Spleen (tissue), 11 donors: ENCODE results near the gene PCSK6. TPM values are rescaled to one million over a fixed set of nuclear protein-coding genes. Genes with fewer than 3 reads are reported as not detected.
A peak's percentile ranks its signal among the peaks of the same experiment; 100 is the strongest.

Experiments used
- DNase-seq: peaks from one replicate; pipeline ENCODE4 v3.0.0-alpha.2; 2020
- H3K27ac ChIP-seq, 8 donors: fragments of 200-600 bp; sonication (generic) in 7 of 8; 1 replicate in 4 of 8; 2 replicates in 4 of 8; pipeline versions ENCODE4 v1.5.0 to v1.8.0; 2016 to 2021; ENCODE audit warnings: inconsistent platforms in 4 of 8, mild to moderate bottlenecking in 4 of 8, moderate library complexity in 1 of 8
- H3K27me3 ChIP-seq, 7 donors: fragments of 200-600 bp; sonication (generic) in 6 of 7; replicated peaks in 1 of 7; 1 replicate in 4 of 7; 2 replicates in 3 of 7; pipeline versions ENCODE4 v1.5.0 to v1.8.0; 2016 to 2021; ENCODE audit warnings: inconsistent platforms in 3 of 7, mild to moderate bottlenecking in 1 of 7
- H3K36me3 ChIP-seq, 6 donors: fragments of 200-600 bp; sonication (generic) in 5 of 6; 1 replicate in 4 of 6; 2 replicates in 2 of 6; pipeline versions ENCODE4 v1.5.0 to v1.8.0; 2016 to 2021; ENCODE audit warnings: inconsistent platforms in 2 of 6
- H3K4me1 ChIP-seq, 6 donors: fragments of 200-600 bp; sonication (generic) in 5 of 6; 1 replicate in 3 of 6; 2 replicates in 3 of 6; pipeline versions ENCODE4 v1.5.0 to v1.8.0; 2016 to 2021; ENCODE audit warnings: inconsistent platforms in 3 of 6
- H3K4me3 ChIP-seq, 8 donors: fragments of 200-600 bp; sonication (generic) in 7 of 8; 1 replicate in 4 of 8; 2 replicates in 4 of 8; pipeline versions ENCODE4 v1.5.0 to v1.8.0; 2016 to 2021; ENCODE audit warnings: inconsistent platforms in 4 of 8, mild to moderate bottlenecking in 4 of 8, moderate library complexity in 2 of 8
- H3K9me3 ChIP-seq, 8 donors: fragments of 200-600 bp; sonication (generic) in 7 of 8; 1 replicate in 4 of 8; 2 replicates in 4 of 8; pipeline versions ENCODE4 v1.5.0 to v1.8.0; 2016 to 2021; ENCODE audit warnings: inconsistent platforms in 4 of 8
- POLR2A ChIP-seq, 3 donors: fragments of 450-650 bp; IDR thresholded peaks; one replicate each; pipeline ENCODE4 v1.5.1; 2017; ENCODE audit warnings: antibody characterized with exemption in 3 of 3, mild to moderate bottlenecking in 1 of 3
- POLR2AphosphoS5 ChIP-seq, 3 donors: sonication (generic); formaldehyde crosslinking; IDR thresholded peaks; one replicate each; pipeline ENCODE4 v1.5.1; 2017; ENCODE audit warnings: antibody characterized with exemption in 3 of 3
- WGBS, 5 donors: extraction: QIAGEN DNeasy Blood & Tissue Kit in 3 of 5; methylation state at CpG; one replicate each; pipeline versions ENCODE4 v1.1.5 to v1.1.7; 2013 to 2018; 5-methylcytosine and 5-hydroxymethylcytosine counted together
- intact Hi-C: fragments of 100-400 bp; cut with DNase I; formaldehyde crosslinking; loops from one replicate; pipeline ENCODE4 v1.15.0; 2023; ENCODE audit warnings: low total_unique reads
- polyA plus RNA-seq, 3 donors: library from polyadenylated mRNA; stranded (reverse); fragments of 200-250 nt; gene quantifications; one replicate each; pipeline ENCODE4 v1.2.1, GENCODE V29; 2013
- total RNA-seq, 7 donors: library from RNA; depleted of rRNA in 3 of 7; stranded (reverse); fragments of >200 nt in 3 of 7; fragmentation: NEBNext Ultra II Directional in 4 of 7; extraction: Animal tissue kit (Norgen Biotek cat#: 25700) in 4 of 7; gene quantifications; one replicate each; pipeline versions ENCODE4 v1.1.0 to v1.2.1, GENCODE V29; 2016 to 2021
- TF ChIP-seq, protein P1 (sequence below), 11 experiments: fragments of 200-600 bp in 7 of 11; fragments of 450-650 bp in 4 of 11; sonication (generic) in 4 of 11; IDR thresholded peaks in 8 of 11; conservative IDR thresholded peaks in 3 of 11; 1 replicate in 7 of 11; 2 replicates in 4 of 11; pipeline versions ENCODE4 v1.4.0 to v1.8.0; 2016 to 2021; ENCODE audit warnings: antibody characterized with exemption in 11 of 11, inconsistent platforms in 4 of 11, mild to moderate bottlenecking in 1 of 11
- donor health status: healthy with polysubstance abuse.
- donor health status: DM: no; HTN: no; CAD: no; lungs with moderate emphysema.
- donor health status: DM: no; HTN: no; CAD: no.
- donor health status: Bipolar disorder and iron deficiency.
- donor health status: healthy.
- donor health status: DM: no; HTN: no; CAD: no.
- donor health status: DM: yes; HTN: yes; CAD: no.

PCSK6 gene
- total and polyA plus RNA-seq, 10 donors: 10.0 to 403 (median 252) TPM

DNA sequence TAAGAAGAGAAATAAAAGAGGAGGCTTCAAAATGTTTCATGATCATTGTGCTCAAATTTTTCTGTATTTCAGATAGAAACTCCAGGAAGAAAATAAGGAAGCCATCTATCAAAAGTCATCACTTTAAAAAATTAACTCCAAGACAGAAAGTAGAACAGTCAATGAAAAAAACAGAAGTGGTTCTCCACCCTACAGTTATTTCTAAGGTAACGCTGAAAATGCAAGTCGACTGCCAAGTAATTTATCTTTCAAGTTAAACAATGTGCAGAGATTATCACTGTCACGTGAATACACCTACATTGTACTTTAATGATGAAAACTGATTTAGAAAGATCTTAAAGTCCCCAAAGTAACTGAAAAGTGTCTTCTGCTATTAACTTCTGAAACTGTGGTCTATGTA is 115.9 kb downstream of the PCSK6 start:
- TF ChIP-seq, protein P1, sequence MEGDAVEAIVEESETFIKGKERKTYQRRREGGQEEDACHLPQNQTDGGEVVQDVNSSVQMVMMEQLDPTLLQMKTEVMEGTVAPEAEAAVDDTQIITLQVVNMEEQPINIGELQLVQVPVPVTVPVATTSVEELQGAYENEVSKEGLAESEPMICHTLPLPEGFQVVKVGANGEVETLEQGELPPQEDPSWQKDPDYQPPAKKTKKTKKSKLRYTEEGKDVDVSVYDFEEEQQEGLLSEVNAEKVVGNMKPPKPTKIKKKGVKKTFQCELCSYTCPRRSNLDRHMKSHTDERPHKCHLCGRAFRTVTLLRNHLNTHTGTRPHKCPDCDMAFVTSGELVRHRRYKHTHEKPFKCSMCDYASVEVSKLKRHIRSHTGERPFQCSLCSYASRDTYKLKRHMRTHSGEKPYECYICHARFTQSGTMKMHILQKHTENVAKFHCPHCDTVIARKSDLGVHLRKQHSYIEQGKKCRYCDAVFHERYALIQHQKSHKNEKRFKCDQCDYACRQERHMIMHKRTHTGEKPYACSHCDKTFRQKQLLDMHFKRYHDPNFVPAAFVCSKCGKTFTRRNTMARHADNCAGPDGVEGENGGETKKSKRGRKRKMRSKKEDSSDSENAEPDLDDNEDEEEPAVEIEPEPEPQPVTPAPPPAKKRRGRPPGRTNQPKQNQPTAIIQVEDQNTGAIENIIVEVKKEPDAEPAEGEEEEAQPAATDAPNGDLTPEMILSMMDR (IDR thresholded peaks at IDR 0.05 in 8 of 11, conservative IDR thresholded peaks at IDR 0.05 in 3 of 11): no peak
- TF ChIP-seq POLR2A (IDR thresholded peaks at IDR 0.05) (no peak), POLR2AphosphoS5 (IDR thresholded peaks at IDR 0.05) (no peak)
- Histone ChIP-seq H3K27ac (no peak overlapping the region), H3K4me1 (peaks cover 0 to 48% (median 18%) of the 10 kb centered on the region in 6 donors), H3K4me3 (no peak overlapping the region), H3K36me3 (peaks cover 0 to 41% (median 0%) of the 10 kb centered on the region in 6 donors), H3K27me3 (peaks cover 0 to 25% (median 0%) of the 10 kb centered on the region in 7 donors), H3K9me3 (no peaks in the 10 kb centered on the region)
- DNase-seq: no peak
- intact Hi-C loops: no loop called here
- WGBS, 5 donors: 10 to 29% (median 17%) methylated on average over 3 of the region's 3 CpGs

DNA sequence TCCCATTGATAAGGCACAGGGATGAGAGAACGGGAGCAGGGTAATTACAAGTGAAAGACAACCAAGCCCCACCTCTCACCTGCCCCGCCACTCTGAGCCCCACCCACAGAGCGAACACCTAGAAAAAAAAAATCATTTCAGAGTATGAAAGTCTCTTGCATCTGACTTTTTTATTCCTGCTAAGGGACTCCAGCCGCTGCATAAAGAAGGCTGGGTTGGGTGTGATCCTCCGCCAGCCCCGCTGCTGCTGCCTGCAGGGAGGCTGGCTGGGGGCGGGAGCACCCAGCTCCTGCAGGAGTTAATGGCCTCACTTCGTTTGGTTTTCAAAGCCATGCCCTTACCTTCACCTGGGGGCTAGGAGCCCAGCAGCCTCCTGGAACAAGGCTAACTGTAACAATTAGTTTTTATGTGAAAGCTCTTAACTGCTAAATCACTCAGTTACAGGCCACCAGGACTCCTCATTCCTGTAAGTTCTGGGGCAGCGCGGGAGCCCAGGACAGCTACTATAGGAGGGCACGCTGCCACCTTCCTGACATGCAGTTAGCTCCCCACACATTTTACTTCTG is 116.5 kb downstream of the PCSK6 start:
- Histone ChIP-seq H3K27ac (no peak overlapping the region), H3K9me3 (no peaks in the 10 kb centered on the region), H3K4me3 (no peak overlapping the region), H3K36me3 (peaks cover 0 to 41% (median 0%) of the 10 kb centered on the region in 6 donors), H3K27me3 (peaks cover 0 to 25% (median 0%) of the 10 kb centered on the region in 7 donors), H3K4me1 (peaks cover 0 to 49% (median 19%) of the 10 kb centered on the region in 6 donors)
- intact Hi-C loops: no loop called here
- TF ChIP-seq, protein P1 (IDR thresholded peaks at IDR 0.05 in 8 of 11, conservative IDR thresholded peaks at IDR 0.05 in 3 of 11): no peak
- TF ChIP-seq POLR2AphosphoS5 (IDR thresholded peaks at IDR 0.05) (peak in 1 of 3 donors; percentile 16), POLR2A (IDR thresholded peaks at IDR 0.05) (no peak)
- 44 to 58% (median 47%) methylated on average over 11 of the region's 11 CpGs for WGBS, 5 donors
- no peak for DNase-seq

DNA sequence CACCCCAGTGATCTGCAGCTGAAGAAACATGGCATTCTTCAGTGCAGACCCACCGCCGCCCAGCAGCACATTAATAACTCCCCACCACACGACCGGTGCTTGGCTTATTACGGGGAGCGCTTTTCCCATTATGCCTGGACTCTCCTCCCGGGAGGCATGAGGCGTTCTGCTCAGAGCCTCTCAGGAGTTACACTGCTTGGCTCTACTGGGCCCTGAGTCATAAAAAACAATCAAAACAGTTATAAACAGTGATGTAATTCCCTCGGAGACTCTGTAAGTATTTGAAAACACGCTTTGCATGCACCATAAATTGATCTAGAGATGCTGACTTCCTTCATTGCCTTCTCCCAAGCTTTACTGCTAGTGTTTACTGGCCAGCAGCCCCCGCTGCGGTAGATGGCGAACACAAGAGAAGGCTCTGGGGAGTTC is 117.3 kb downstream of the PCSK6 start:
- peaks cover 0 to 46% (median 2%) of the 10 kb centered on the region in 6 donors for H3K36me3 ChIP-seq
- H3K27ac ChIP-seq: no peak overlapping the region
- intact Hi-C loops: no loop called here
- peaks cover 0 to 25% (median 0%) of the 10 kb centered on the region in 7 donors for H3K27me3 ChIP-seq
- no peak for DNase-seq
- no peak overlapping the region for H3K4me3 ChIP-seq
- 89 to 94% (median 93%) methylated on average over 13 of the region's 13 CpGs for WGBS, 5 donors
- no peaks in the 10 kb centered on the region for H3K9me3 ChIP-seq
- peaks cover 0 to 48% (median 16%) of the 10 kb centered on the region in 6 donors for H3K4me1 ChIP-seq
- TF ChIP-seq POLR2A (IDR thresholded peaks at IDR 0.05) (no peak), POLR2AphosphoS5 (IDR thresholded peaks at IDR 0.05) (no peak)
- TF ChIP-seq, protein P1 (IDR thresholded peaks at IDR 0.05 in 8 of 11, conservative IDR thresholded peaks at IDR 0.05 in 3 of 11): no peak

DNA sequence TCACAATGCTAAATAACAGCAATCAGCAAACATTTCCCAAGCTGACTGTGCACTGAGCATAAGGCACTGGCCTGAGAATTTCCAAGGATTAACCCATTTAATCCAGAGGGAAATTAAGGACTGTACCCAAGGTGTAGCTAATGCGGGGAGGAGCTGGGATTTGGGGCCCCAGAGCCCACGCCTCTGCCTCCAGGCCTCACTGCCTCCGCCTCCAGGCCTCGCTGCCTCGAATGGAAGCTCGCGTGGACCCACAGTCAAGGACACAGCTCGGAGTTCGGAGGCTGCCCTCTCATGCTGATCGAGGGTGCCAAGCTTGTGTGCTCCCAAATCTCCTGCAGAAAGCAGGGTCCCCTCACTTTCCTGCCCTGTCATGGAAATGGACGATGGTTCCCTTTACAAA is 118.0 kb downstream of the PCSK6 start:
- intact Hi-C loops: no loop called here
- peak in 2 of 3 donors; percentile 28 to 36 for TF ChIP-seq POLR2AphosphoS5 (IDR thresholded peaks at IDR 0.05)
- TF ChIP-seq, protein P1 (IDR thresholded peaks at IDR 0.05 in 8 of 11, conservative IDR thresholded peaks at IDR 0.05 in 3 of 11): no peak

More for the DNA sequence above, 118.0 kb downstream of the PCSK6 start:
- no peak overlapping the region for H3K4me3 ChIP-seq
- no peak overlapping the region for H3K27ac ChIP-seq
- whole genome bisulfite sequencing, 5 donors: 85 to 92% (median 86%) methylated on average over 7 to 11 of the region's 11 CpGs
- DNase-seq: no peak
- H3K4me1 ChIP-seq: peaks cover 0 to 44% (median 16%) of the 10 kb centered on the region in 6 donors
- H3K9me3 ChIP-seq: no peaks in the 10 kb centered on the region
- peaks cover 0 to 46% (median 2%) of the 10 kb centered on the region in 6 donors for H3K36me3 ChIP-seq
- peaks cover 0 to 25% (median 0%) of the 10 kb centered on the region in 7 donors for H3K27me3 ChIP-seq
